ENCODE results near the gene ETV6.

DNA sequence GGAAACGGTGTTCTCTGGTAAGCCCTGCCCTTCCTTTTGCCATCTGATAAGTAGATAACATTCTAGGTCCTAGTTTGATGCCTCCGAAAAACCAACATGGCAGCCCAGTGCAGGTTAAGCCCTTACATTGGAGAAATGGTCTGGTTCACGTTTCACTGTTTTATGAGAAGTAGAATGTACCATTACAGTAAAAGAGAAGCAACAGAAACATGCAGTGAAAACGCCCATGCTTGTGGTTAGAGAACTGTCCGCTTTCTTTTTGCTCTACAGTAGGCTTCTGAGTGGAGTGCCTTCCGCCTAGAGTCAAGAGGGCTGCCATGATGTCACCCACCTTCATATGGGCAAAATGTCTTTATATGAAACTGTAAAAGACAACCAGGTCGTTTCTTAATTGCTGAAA lies 230.9 kb downstream of the ETV6 start:
- TF ChIP-seq DDX20 (tag; IDR thresholded peaks at IDR 0.05; ENCODE audit: low read depth) (no peak), ZNF717 (CRISPR knock-in tag; IDR thresholded peaks at IDR 0.05) (no peak), POLR2H (tag; IDR thresholded peaks at IDR 0.05; ENCODE audit: low read depth) (no peak), CREM (IDR thresholded peaks at IDR 0.05; ENCODE audit: low read depth) (no peak)
